Measurements from ENCODE around the gene ITGA5. TPM values are rescaled to one million over a fixed set of nuclear protein-coding genes. Genes with fewer than 3 reads are reported as not detected.

Gene ITGA5
- total RNA-seq, 2 experiments from 2014 or later = 13.2 to 37.6 TPM

Other genes starting within 250 kb of the ITGA5 start
- gene SMUG1, start 230.3 kb downstream of the ITGA5 start, total RNA-seq = 10 to 100 TPM; 24.1 to 27.1 TPM
- 100 to 1,000 TPM; 102 to 113 TPM for gene CBX5, start 139.1 kb downstream of the ITGA5 start, total RNA-seq
- gene HNRNPA1, start 138.5 kb downstream of the ITGA5 start, total RNA-seq = 1,000 to 10,000 TPM; 1,232 to 1,373 TPM
- gene NFE2, start 118.3 kb downstream of the ITGA5 start, total RNA-seq = not detected
- gene COPZ1, start 94.1 kb downstream of the ITGA5 start, total RNA-seq = 100 to 1,000 TPM in 1 of 2 experiments, 10 to 100 TPM in 1; 90.8 to 104 TPM
- gene GPR84, start 54.8 kb downstream of the ITGA5 start, total RNA-seq = under 1 TPM; 0.32 to 0.59 TPM
- under 1 TPM; 0.30 to 0.91 TPM for gene ZNF385A, start 34.5 kb downstream of the ITGA5 start, total RNA-seq
- gene GTSF1, start 54.3 kb upstream of the ITGA5 start, total RNA-seq = 10 to 100 TPM; 10.0 to 13.2 TPM
- gene NCKAP1L, start 78.5 kb upstream of the ITGA5 start, total RNA-seq = 100 to 1,000 TPM; 132 to 133 TPM
- 10 to 100 TPM; 10.6 to 14.3 TPM for gene PDE1B, start 130.3 kb upstream of the ITGA5 start, total RNA-seq
- gene PPP1R1A, start 169.4 kb upstream of the ITGA5 start, total RNA-seq = not detected
- not detected for gene LACRT, start 215.6 kb upstream of the ITGA5 start, total RNA-seq
- gene DCD, start 229.1 kb upstream of the ITGA5 start, total RNA-seq = not detected

All from activated CD8-positive, alpha-beta memory T cell treated with anti-CD3 and anti-CD28 coated beads, Interleukin-2, amount 10 ng/mL, durations not matched to agents 7 days and 5 days (primary cell).